SKM-1 treated with dmso at 0.1 percent for 144 hours (cell line): ENCODE measurements around the gene ZBTB40.

Experiments used
- DNase-seq: peaks from one replicate; lab custom pipeline; 2025; ENCODE audit not compliant: unreplicated experiment; lab: John Stamatoyannopoulos, UW

The ZBTB40 gene

DNA sequence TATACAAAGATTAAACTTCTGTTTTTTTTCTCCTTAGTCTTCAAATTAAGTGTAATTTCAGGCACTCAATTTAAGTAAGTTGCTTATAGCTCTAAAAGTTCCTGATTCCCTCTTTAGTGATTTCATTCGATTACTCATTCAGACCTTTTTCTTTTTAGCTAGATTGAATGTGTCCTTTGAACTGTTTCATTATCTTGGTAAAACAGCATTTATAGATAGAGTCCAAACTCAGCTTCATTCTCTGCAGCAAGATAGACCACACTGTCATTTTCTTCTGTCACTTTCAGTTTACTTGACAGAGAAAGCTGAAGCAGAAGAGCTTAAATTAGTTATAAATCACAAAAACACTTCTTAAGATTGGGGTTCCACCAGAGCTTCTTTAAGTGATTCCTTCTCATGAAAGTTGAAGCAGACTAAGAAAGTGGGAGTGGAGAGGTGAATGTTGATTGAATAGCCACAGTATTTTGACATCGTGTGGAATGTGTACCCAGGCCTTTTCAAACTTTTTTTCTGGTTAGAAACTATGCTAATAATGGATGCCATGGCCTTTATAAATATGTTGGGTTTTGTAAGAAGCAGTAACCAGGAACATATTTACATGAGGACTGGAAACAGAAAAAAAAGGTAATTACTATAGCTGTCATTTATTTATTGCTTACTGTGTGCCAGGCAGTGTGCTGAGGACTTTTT is 52.2 kb downstream of the ZBTB40 start:
- no peak for DNase-seq

DNA sequence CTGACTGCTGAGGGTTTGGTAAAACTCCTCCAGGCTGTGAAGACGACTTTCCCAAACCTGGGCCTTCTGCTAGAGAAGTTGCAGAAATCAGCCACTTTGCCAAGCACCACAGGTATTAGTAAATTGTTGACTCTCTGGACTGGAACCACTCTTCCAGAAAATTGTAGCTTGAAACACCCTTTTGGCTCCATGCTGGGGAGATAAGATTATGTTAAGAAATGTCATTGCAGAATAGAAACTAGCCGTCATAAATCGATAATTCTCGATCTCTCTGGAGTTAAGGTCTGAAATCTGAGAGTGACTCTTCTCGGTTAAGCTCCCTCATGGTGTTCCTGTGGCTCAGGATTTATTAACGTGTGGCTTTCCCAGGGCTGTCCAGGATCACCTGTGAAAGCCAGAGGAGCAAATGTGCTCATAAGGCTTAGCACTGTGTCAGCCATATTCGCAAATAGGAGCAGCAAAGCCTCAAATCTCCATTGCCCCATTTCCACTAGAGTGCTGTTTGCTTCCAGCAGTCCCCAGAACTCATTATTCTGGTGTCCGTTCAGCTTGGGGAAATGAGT is 54.6 kb downstream of the ZBTB40 start:
- no peak for DNase-seq

DNA sequence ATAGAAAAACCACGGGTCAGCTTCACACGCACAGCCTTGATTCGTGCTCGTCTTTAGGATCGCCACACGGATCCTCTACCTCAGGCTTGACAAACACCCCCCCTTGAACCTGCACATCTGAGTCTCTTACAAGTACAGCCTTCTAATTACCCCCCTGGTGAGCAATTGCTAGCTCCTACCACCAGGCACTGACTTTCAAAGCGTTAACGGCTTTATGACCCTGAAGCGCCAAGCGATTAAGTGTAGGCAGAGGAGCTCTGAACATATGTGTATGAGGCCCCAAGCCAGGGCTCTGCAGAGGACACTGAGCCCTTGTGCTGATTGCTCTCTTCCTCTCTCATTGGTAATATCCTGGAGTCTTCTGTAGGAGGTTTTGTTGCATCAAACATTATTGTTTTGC is 55.9 kb downstream of the ZBTB40 start:
- DNase-seq = no peak

DNA sequence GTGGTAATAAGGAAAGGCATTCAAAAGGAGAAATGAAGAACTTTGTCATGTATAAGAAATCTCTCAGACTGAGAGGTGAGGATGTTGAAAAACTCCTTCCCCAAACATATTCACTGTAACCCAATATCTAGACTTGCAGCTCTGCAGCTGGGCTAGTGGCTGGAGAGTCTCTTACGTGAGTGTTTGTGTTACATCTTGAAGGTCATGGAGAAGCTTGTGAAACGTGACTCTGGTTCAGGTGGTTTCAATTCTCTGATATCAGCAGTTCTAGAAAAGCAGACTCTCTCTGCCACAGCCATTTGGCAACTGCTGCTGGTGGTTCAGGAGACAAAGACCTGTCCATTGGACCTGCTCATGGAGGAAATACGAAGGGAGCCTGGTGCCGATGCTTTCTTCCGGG is 56.7 kb downstream of the ZBTB40 start:
- no peak for DNase-seq

GRCh38 chr1:22508991-22509390 is 57.3 kb downstream of the ZBTB40 start:
- no peak for DNase-seq

- no peak for DNase-seq
Observed at GRCh38 chr1:22509815-22510214, 58.2 kb downstream of the ZBTB40 start.

GRCh38 chr1:22512873-22513272 is 61.2 kb downstream of the ZBTB40 start:
- no peak for DNase-seq

DNA sequence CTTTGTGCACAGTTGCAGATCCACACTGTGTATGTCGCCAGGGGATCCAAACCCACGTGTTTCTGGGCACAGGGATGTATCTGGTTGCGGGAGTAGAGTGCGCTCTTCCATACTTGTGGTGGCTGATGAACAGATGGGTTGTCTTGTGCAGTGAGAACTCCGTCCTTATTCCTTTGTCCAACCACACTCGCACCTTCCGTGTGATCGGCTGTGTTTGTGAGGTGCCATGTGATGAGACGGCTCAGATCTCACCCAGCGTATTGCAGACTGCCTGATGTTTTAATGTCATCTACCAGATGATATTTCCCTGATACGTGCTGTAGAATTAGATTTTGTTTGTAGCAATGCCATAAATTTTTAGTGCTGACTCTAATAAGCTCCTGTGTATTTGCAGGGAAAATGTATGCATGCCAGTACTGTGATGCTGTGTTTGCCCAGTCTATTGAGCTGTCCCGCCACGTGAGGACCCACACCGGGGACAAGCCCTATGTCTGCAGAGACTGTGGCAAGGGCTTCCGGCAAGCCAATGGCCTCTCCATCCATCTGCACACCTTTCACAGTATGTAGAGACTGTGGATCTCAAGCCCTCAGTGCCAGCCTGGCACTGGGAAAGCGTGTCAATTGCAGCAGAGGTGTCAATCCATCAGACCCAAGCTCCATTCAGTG is 65.4 kb downstream of the ZBTB40 start:
- no peak for DNase-seq

GRCh38 chr1:22517956-22518355 is 66.3 kb downstream of the ZBTB40 start:
- no peak for DNase-seq

- DNase-seq = no peak
Observed at GRCh38 chr1:22518379-22518778, 66.7 kb downstream of the ZBTB40 start.

DNA sequence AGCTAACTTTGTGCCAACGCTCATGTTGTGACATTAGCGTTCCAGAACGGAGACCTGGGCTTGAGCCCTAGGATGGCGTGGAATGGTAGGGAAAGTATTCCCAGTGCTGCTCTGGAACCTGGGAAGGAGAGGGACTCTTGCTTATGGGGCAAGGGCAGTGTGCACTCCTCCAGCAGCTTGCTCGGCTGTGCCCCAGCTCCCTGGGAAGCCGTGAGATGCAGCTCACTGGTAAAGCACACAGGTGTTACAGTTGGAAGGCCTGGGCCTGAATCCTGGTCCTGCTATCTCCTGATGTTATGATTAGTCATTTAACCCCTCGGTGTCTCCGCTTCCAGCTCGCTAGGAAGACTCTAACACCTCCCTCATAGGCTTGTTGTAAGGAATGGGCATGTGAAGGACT is 69.2 kb downstream of the ZBTB40 start:
- no peak for DNase-seq

- DNase-seq = no peak
Observed at GRCh38 chr1:22521692-22522091, 70.0 kb downstream of the ZBTB40 start.

GRCh38 chr1:22522221-22522743 is 70.6 kb downstream of the ZBTB40 start:
- DNase-seq = no peak

GRCh38 chr1:22524481-22524880 is 72.8 kb downstream of the ZBTB40 start:
- DNase-seq = no peak

- DNase-seq = no peak
Observed at GRCh38 chr1:22525211-22525610, 73.6 kb downstream of the ZBTB40 start.

GRCh38 chr1:22525646-22526045 is 74.0 kb downstream of the ZBTB40 start:
- no peak for DNase-seq

GRCh38 chr1:22526098-22526497 is 74.4 kb downstream of the ZBTB40 start:
- no peak for DNase-seq

GRCh38 chr1:22526677-22527076 is 75.0 kb downstream of the ZBTB40 start:
- no peak for DNase-seq

DNA sequence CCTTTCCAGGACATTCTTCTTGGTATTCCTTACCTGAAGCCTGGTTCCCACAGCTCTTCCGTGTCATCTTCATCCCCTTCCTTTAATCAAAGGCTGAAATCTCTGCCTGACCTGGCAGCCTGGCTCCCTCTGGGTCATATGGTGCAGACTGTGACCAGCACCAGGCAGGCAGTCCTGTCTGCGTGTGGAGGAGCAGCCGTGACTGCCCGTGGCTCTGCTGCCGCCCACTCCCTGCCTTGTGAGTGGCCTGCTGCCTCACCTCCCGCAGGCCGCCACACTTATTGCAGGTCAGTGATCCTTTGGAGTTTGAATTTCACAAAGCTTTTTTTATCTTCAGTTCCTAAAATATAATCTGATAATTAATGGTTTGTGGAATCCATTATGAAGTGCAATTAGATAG is 75.5 kb downstream of the ZBTB40 start:
- no peak for DNase-seq

DNA sequence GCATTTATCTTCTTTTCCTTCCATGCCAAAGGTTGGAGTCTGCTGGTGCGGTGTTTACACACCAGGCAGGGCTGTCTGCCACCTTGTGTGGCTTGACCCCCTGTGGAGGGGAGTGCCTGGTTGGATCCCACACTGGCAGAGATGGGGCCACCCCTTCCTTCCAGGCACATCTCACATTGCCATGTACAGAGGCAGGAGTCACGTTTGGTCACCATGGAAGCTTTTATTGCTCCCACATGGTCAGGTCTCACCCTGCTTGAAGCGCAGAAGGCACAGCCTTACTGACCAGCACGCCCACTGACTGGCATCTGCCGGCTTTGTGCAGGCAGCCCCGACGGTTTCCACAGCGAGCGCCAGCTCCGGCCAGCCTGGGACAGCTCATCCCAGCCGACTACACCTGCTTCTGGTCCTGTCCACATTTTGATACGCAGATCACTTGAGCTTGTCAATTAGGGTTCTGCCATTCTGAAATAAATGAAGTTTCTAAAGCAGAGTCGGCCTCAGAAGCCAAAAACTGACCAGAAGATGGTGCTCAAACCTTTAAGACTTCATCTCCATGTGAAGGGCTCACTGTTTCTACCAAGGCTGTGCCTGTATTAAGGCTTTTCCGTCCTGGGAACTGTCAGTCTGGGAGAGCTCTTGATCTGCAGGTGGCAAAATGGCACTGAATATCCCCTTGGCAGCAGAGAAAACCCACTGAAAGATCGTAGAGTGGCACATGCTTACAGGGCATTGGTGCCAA is 76.1 kb downstream of the ZBTB40 start:
- DNase-seq = no peak

DNA sequence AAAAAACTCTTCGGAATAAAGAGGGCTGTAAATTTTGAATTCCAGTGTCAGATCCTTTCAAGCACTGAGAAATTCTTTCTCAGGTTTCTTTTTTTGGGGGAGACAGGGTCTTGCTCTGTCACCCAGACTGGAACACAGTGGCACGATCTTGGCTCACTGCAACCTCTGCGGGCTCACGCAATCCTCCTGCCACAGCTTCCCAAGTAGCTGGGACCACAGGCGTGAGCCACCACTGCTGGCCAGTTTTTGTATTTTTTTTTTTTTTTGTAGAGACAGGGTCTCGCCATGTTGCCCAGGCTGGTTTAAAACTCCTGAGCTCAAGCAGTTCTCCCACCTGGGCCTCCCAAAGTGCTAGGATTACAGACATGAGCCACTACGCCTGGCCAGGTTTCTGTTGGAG is 76.8 kb downstream of the ZBTB40 start:
- DNase-seq = no peak
